GM18526 (cell line): ENCODE results near the gene CARD9.

Experiments used
- POLR2A ChIP-seq: IDR thresholded peaks from 3 replicates; pipeline ENCODE4 v1.6.1; 2011; ENCODE audit not compliant: insufficient read length; ENCODE audit errors: extremely low read depth

CARD9 gene

GRCh38 chr9:136330406-136330990, 43.0 kb downstream of the CARD9 start:
- TF ChIP-seq POLR2A = no peak

- no peak for TF ChIP-seq POLR2A
These were observed 43.6 kb downstream of the CARD9 start for GRCh38 chr9:136329636-136330405.

- no peak for TF ChIP-seq POLR2A
These were observed 44.2 kb downstream of the CARD9 start for GRCh38 chr9:136329211-136329627.

- TF ChIP-seq POLR2A = no peak
These were observed 44.8 kb downstream of the CARD9 start for GRCh38 chr9:136328622-136329041.

- TF ChIP-seq POLR2A = no peak
These were observed 45.4 kb downstream of the CARD9 start for GRCh38 chr9:136328011-136328621.

- TF ChIP-seq POLR2A = no peak
These were observed 46.0 kb downstream of the CARD9 start, which contains the start of gene GPSM1 for GRCh38 chr9:136327304-136327974. Gene GPSM1 (plus strand): TSS chr9:136327539. CDS start chr9:136327696, 157 bp downstream.

- TF ChIP-seq POLR2A = no peak
These were observed 46.6 kb downstream of the CARD9 start for GRCh38 chr9:136326761-136327303.

GRCh38 chr9:136326061-136326760, 47.3 kb downstream of the CARD9 start:
- no peak for TF ChIP-seq POLR2A

GRCh38 chr9:136325358-136325757, 48.1 kb downstream of the CARD9 start:
- no peak for TF ChIP-seq POLR2A

- TF ChIP-seq POLR2A = no peak
These were observed 48.8 kb downstream of the CARD9 start for GRCh38 chr9:136324501-136325300.

GRCh38 chr9:136323371-136323789, 50.1 kb downstream of the CARD9 start:
- no peak for TF ChIP-seq POLR2A

GRCh38 chr9:136322756-136323330, 50.6 kb downstream of the CARD9 start:
- TF ChIP-seq POLR2A = no peak

GRCh38 chr9:136321561-136321960, 51.9 kb downstream of the CARD9 start:
- TF ChIP-seq POLR2A = no peak

- no peak for TF ChIP-seq POLR2A
These were observed 54.7 kb downstream of the CARD9 start for GRCh38 chr9:136318776-136319241.
